HepG2 (cell line): ENCODE data around the gene EFEMP2. TPM values are rescaled to one million over a fixed set of nuclear protein-coding genes. Genes with fewer than 3 reads are reported as not detected.

ENCODE experiments used
- ATAC-seq: fragments of 200-7000 bp; cut with Tn5 transposase; 3 replicates; pipeline ENCODE4 v1.9.1; 2020; ENCODE audit warnings: mild to moderate bottlenecking, moderate library complexity
- BruUV-seq: library from RNA; stranded (reverse); fragments of 400-500 nt; replicated peaks from 2 replicates; lab custom pipeline; 2021; lab: Mats Ljungman, UMichigan
- CTCF ChIA-PET: fragments of 300-600 bp; formaldehyde crosslinking; extraction: SDS; loops from one replicate; lab custom pipeline; 2021; ENCODE audit warnings: low total read pairs, inconsistent platforms, low intra/inter-chr PET ratio; lab: Yijun Ruan, JAX
- POLR2A ChIA-PET: fragments of 350-600 bp; sonication (Branson Sonifier 250); formaldehyde crosslinking; loops from one replicate; lab custom pipeline; 2020; ENCODE audit warnings: antibody characterized with exemption, inconsistent platforms; lab: Yijun Ruan, JAX
- DNase-seq: peaks from one replicate; pipeline ENCODE4 v3.0.0-alpha.2; 2015; ENCODE audit warnings: low spot score
- FAIRE-seq: peaks from 3 replicates; lab custom pipeline; 2011; peaks lifted over from hg19 to GRCh38; lab: Jason Lieb, UNC
- H2AFZ ChIP-seq: one replicate; pipeline ENCODE4 v1.6.1; 2011; ENCODE audit warnings: low read length, inconsistent platforms
- H3K27ac ChIP-seq: fragments of 300-600 bp; 3 replicates; pipeline ENCODE4 v1.8.0; 2011; ENCODE audit warnings: mixed run types, mild to moderate bottlenecking, mixed read lengths, low read length, inconsistent platforms; ENCODE audit not compliant: insufficient read depth; ENCODE audit errors: extremely low read length
- H3K27me3 ChIP-seq, 2 experiments: fragments of 200-600 bp in 1 of 2; 2 replicates in 1 of 2; 3 replicates in 1 of 2; pipeline versions ENCODE4 v1.6.0 to v1.8.0; 2011; ENCODE audit warnings: low read length in 2 of 2, mild to moderate bottlenecking in 2 of 2, moderate library complexity in 2 of 2, inconsistent platforms in 1 of 2; ENCODE audit not compliant: insufficient read depth in 2 of 2, control insufficient read depth in 1 of 2
- H3K36me3 ChIP-seq, 2 experiments: fragments of 200-600 bp in 1 of 2; replicated peaks in 1 of 2; 2 replicates in 1 of 2; 3 replicates in 1 of 2; pipeline versions ENCODE4 v1.5.1 to v1.8.0; 2011; ENCODE audit warnings: low read length in 2 of 2, inconsistent platforms in 1 of 2; ENCODE audit not compliant: insufficient read depth in 2 of 2, control insufficient read depth in 1 of 2
- H3K4me1 ChIP-seq: 2 replicates; pipeline ENCODE4 v1.5.1; 2012; ENCODE audit warnings: low read length, inconsistent platforms; ENCODE audit not compliant: insufficient read depth
- H3K4me2 ChIP-seq: 2 replicates; pipeline ENCODE4 v1.6.0; 2011; ENCODE audit warnings: low read depth, low read length, inconsistent platforms
- H3K4me3 ChIP-seq, 3 experiments: fragments of 200-600 bp in 1 of 3; sonication (generic), shearing (Covaris generic) in 1 of 3; replicated peaks in 1 of 3; 2 replicates each; pipeline ENCODE4 v1.5.1; 2011 to 2016; ENCODE audit warnings: low read length in 3 of 3, inconsistent platforms in 2 of 3, low read depth in 2 of 3, mild to moderate bottlenecking in 2 of 3, control low read depth in 1 of 3, mixed read lengths in 1 of 3; ENCODE audit not compliant: insufficient read depth in 1 of 3
- H3K79me2 ChIP-seq: one replicate; pipeline ENCODE4 v1.6.1; 2011; ENCODE audit warnings: low read length, inconsistent platforms; ENCODE audit not compliant: insufficient read depth
- H3K9ac ChIP-seq: 2 replicates; pipeline ENCODE4 v1.6.0; 2011; ENCODE audit warnings: mild to moderate bottlenecking, low read depth, low read length, inconsistent platforms; ENCODE audit not compliant: insufficient read depth
- H3K9me3 ChIP-seq: 2 replicates; pipeline ENCODE4 v1.5.1; 2012; ENCODE audit warnings: mild to moderate bottlenecking, low read length
- H4K20me1 ChIP-seq: 2 replicates; pipeline ENCODE4 v1.6.0; 2011; ENCODE audit warnings: inconsistent platforms, mild to moderate bottlenecking, low read length, moderate library complexity; ENCODE audit not compliant: insufficient read depth
- CCAR2 ChIP-seq: fragments of 200-400 bp; formaldehyde crosslinking; optimal IDR thresholded peaks from 2 replicates; pipeline ENCODE3; 2018; ENCODE audit warnings: low read depth, mild to moderate bottlenecking, low read length, moderate library complexity
- DNMT1 ChIP-seq: sonication (generic); formaldehyde crosslinking; IDR thresholded peaks from 2 replicates; pipeline ENCODE4 v1.5.1; 2020; ENCODE audit warnings: mild to moderate bottlenecking, missing genetic modification reagents
- PAF1 ChIP-seq: IDR thresholded peaks from 2 replicates; pipeline ENCODE4 v1.6.1; 2016; ENCODE audit warnings: missing genetic modification reagents, missing compliant biosample characterization
- RFX1 ChIP-seq: fragments of 450-650 bp; IDR thresholded peaks from 2 replicates; pipeline ENCODE4 v1.6.1; 2017
- SIX4 ChIP-seq: sonication (generic); formaldehyde crosslinking; IDR thresholded peaks from 2 replicates; pipeline ENCODE4 v1.4.0; 2020; ENCODE audit warnings: missing genetic modification reagents
- ZBTB7B ChIP-seq: sonication (generic); formaldehyde crosslinking; IDR thresholded peaks from 2 replicates; pipeline ENCODE4 v1.4.0; 2020; ENCODE audit warnings: missing genetic modification reagents
- ZNF136 ChIP-seq: sonication (generic); formaldehyde crosslinking; IDR thresholded peaks from 2 replicates; pipeline ENCODE4 v1.8.1; 2022; ENCODE audit warnings: low read depth, mild to moderate bottlenecking, moderate library complexity, missing genetic modification reagents
- ZNF253 ChIP-seq: sonication (generic); formaldehyde crosslinking; IDR thresholded peaks from 2 replicates; pipeline ENCODE4 v1.8.0; 2022; ENCODE audit warnings: mild to moderate bottlenecking, missing genetic modification reagents, borderline replicate concordance
- ZNF7 ChIP-seq: IDR thresholded peaks from 2 replicates; pipeline ENCODE4 v1.6.1; 2016; ENCODE audit warnings: missing biosample characterization, missing genetic modification reagents
- WGBS: methylation state at CpG from one replicate; pipeline ENCODE4 v1.1.6; 2017; ENCODE audit warnings: low lambda C conversion rate; 5-methylcytosine and 5-hydroxymethylcytosine counted together
- in situ Hi-C: cut with HindIII; loops from 2 replicates; pipeline ENCODE4 v1.10.0; 2017; ENCODE audit warnings: low pct_unique_long_range_greater_than_20kb; ENCODE audit not compliant: extremely low pct_ligation_motif_present
- intact Hi-C: fragments of 100-400 bp; cut with micrococcal nuclease; formaldehyde crosslinking; loops from one replicate; pipeline ENCODE4 v1.10.0; 2022; ENCODE audit not compliant: unreplicated experiment
- polyA plus RNA-seq, 8 experiments: library from polyadenylated mRNA; depleted of rRNA in 3 of 8; stranded (reverse) in 7 of 8; unstranded in 1 of 8; fragments of >200 nt; fragmentation: Illumina TruSeq in 4 of 8; extraction: Trizol in 4 of 8; gene quantifications; 2 replicates each; pipeline versions ENCODE4 v1.2.1 to v1.2.3, GENCODE V29; 2011 to 2016; ENCODE audit warnings: low read depth in 4 of 8, missing spikeins in 1 of 8, mixed read lengths in 1 of 8; ENCODE audit not compliant: insufficient read depth in 1 of 8
- total RNA-seq, 5 experiments: library from RNA; depleted of rRNA; stranded (reverse); fragments of >200 nt; fragmentation: Illumina TruSeq; extraction: Trizol; gene quantifications; 2 replicates each; pipeline ENCODE4 v1.2.3, GENCODE V29; 2016; ENCODE audit warnings: low read depth in 1 of 5
- TF ChIP-seq, protein P1 (sequence below): sonication (generic); formaldehyde crosslinking; IDR thresholded peaks from 2 replicates; pipeline ENCODE4 v1.5.0; 2020; ENCODE audit warnings: missing genetic modification reagents
- TF ChIP-seq, protein P2 (sequence below): sonication (generic); formaldehyde crosslinking; IDR thresholded peaks from 2 replicates; pipeline ENCODE4 v1.8.0; 2022; ENCODE audit warnings: mild to moderate bottlenecking, missing genetic modification reagents; ENCODE audit not compliant: insufficient replicate concordance
- TF ChIP-seq, protein P3 (sequence below): sonication (generic); formaldehyde crosslinking; IDR thresholded peaks from 2 replicates; pipeline ENCODE4 v1.4.0; 2020; ENCODE audit warnings: mild to moderate bottlenecking, missing genetic modification reagents
- TF ChIP-seq, protein P4 (sequence below): sonication (generic); formaldehyde crosslinking; IDR thresholded peaks from 2 replicates; pipeline ENCODE4 v1.4.0; 2020; ENCODE audit warnings: missing genetic modification reagents, borderline replicate concordance

The EFEMP2 gene
- total and polyA plus RNA-seq, 2 of the 13 experiments (the other 11 are each of a cell fraction or from before 2014, with no cell fraction given), result 7.4 to 29.7 TPM

DNA sequence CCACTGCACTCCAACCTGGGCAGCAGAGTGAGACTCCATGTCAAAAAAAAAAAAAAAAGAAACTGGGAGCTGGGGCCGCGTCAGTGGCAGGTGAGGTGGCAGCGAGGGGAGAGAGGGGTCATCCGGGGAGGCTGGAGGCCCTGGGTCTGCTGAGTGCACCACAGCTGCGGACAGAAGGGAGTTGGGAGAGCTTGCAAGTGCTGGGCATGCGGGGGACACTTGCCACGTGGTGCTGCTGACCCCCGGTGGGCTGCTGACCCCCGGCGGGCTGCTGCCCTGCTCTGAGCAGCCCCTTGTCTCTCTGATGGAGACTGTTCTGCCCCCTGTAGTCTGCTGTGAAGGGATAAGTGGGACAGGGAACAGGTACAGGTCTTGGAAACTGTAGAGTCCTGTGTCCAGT is 49.3 kb upstream of the EFEMP2 start (continued):
- no peak for TF ChIP-seq ZNF253 (CRISPR knock-in tag)

DNA sequence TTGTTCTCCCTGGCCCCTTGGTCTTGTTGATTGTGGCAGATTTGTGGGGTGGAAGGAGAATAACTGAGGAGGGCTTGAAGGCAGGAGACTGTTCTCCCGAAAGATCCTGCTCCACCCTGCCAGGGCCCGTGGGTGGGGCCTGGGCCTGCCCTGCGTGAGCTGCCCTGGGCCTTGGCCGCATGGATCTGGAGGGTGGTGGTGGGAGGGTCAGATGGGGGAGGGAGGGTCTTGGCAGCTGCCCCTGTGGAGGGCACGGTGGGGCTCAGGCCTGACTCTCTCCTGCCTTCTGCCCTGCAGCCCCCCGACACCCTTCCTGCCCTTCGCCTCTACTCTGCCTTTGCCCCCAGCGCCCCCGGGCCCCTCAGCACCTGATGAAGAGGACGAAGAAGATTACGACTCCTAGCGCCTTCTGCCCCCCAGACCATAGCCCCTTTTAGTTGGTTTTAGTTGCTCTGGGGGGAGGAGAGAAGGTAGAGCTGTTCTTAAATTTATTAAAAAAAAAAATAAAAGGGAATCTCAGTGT is 48.5 kb upstream of the EFEMP2 start:
- H3K4me3 ChIP-seq, result no peak overlapping the region
- CTCF ChIA-PET, result no interaction called here
- H2AFZ ChIP-seq, result no peak overlapping the region
- no TSS peak for BruUV-seq
- H4K20me1 ChIP-seq, result no peaks in the 10 kb centered on the region
- H3K79me2 ChIP-seq, result peaks cover 11% of the 10 kb centered on the region
- POLR2A ChIA-PET, result no interaction called here
- no peaks in the 10 kb centered on the region for H3K9me3 ChIP-seq
- in situ Hi-C loops (no loop called here), intact Hi-C loops (no loop called here)
- peaks cover 33% of the 10 kb centered on the region for H3K4me1 ChIP-seq
- FAIRE-seq (no peak), DNase-seq (no peak), ATAC-seq (no peak)
- no peaks in the 10 kb centered on the region; a peak in 1 of 5 replicates for H3K36me3 ChIP-seq
- no peak overlapping the region for H3K27ac ChIP-seq
- H3K9ac ChIP-seq, result no peak overlapping the region
- TF ChIP-seq ZBTB7B (CRISPR knock-in tag), result no peak
- TF ChIP-seq, protein P1, sequence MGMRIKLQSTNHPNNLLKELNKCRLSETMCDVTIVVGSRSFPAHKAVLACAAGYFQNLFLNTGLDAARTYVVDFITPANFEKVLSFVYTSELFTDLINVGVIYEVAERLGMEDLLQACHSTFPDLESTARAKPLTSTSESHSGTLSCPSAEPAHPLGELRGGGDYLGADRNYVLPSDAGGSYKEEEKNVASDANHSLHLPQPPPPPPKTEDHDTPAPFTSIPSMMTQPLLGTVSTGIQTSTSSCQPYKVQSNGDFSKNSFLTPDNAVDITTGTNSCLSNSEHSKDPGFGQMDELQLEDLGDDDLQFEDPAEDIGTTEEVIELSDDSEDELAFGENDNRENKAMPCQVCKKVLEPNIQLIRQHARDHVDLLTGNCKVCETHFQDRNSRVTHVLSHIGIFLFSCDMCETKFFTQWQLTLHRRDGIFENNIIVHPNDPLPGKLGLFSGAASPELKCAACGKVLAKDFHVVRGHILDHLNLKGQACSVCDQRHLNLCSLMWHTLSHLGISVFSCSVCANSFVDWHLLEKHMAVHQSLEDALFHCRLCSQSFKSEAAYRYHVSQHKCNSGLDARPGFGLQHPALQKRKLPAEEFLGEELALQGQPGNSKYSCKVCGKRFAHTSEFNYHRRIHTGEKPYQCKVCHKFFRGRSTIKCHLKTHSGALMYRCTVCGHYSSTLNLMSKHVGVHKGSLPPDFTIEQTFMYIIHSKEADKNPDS (CRISPR knock-in tag), result no peak
- no peak for TF ChIP-seq SIX4 (CRISPR knock-in tag)
- TF ChIP-seq ZNF7 (CRISPR knock-in tag), result no peak
- no peak for TF ChIP-seq ZNF136 (CRISPR knock-in tag)
- no peak for TF ChIP-seq CCAR2
- TF ChIP-seq DNMT1 (CRISPR knock-in tag), result no peak
- TF ChIP-seq, protein P2, sequence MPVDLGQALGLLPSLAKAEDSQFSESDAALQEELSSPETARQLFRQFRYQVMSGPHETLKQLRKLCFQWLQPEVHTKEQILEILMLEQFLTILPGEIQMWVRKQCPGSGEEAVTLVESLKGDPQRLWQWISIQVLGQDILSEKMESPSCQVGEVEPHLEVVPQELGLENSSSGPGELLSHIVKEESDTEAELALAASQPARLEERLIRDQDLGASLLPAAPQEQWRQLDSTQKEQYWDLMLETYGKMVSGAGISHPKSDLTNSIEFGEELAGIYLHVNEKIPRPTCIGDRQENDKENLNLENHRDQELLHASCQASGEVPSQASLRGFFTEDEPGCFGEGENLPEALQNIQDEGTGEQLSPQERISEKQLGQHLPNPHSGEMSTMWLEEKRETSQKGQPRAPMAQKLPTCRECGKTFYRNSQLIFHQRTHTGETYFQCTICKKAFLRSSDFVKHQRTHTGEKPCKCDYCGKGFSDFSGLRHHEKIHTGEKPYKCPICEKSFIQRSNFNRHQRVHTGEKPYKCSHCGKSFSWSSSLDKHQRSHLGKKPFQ (CRISPR knock-in tag), result no peak
- TF ChIP-seq PAF1 (CRISPR knock-in tag), result no peak
- TF ChIP-seq RFX1, result no peak
- TF ChIP-seq, protein P3, sequence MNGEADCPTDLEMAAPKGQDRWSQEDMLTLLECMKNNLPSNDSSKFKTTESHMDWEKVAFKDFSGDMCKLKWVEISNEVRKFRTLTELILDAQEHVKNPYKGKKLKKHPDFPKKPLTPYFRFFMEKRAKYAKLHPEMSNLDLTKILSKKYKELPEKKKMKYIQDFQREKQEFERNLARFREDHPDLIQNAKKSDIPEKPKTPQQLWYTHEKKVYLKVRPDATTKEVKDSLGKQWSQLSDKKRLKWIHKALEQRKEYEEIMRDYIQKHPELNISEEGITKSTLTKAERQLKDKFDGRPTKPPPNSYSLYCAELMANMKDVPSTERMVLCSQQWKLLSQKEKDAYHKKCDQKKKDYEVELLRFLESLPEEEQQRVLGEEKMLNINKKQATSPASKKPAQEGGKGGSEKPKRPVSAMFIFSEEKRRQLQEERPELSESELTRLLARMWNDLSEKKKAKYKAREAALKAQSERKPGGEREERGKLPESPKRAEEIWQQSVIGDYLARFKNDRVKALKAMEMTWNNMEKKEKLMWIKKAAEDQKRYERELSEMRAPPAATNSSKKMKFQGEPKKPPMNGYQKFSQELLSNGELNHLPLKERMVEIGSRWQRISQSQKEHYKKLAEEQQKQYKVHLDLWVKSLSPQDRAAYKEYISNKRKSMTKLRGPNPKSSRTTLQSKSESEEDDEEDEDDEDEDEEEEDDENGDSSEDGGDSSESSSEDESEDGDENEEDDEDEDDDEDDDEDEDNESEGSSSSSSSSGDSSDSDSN (CRISPR knock-in tag), result no peak
- TF ChIP-seq, protein P4, sequence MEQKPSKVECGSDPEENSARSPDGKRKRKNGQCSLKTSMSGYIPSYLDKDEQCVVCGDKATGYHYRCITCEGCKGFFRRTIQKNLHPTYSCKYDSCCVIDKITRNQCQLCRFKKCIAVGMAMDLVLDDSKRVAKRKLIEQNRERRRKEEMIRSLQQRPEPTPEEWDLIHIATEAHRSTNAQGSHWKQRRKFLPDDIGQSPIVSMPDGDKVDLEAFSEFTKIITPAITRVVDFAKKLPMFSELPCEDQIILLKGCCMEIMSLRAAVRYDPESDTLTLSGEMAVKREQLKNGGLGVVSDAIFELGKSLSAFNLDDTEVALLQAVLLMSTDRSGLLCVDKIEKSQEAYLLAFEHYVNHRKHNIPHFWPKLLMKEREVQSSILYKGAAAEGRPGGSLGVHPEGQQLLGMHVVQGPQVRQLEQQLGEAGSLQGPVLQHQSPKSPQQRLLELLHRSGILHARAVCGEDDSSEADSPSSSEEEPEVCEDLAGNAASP, result no peak
- 95% methylated on average over 7 of the region's 12 CpGs for WGBS
- H3K27me3 ChIP-seq, result no peaks in the 10 kb centered on the region
- H3K4me2 ChIP-seq, result peak overlapping the region; percentile 93
